ENCODE data around the gene FBXL16. TPM values are rescaled to one million over a fixed set of nuclear protein-coding genes. Genes with fewer than 3 reads are reported as not detected.

FBXL16 gene
- total and polyA plus RNA-seq, 2 of the 13 experiments (the other 11 are each of a cell fraction or from before 2014, with no cell fraction given), result 0.22 to 2.0 TPM

GRCh38 chr16:726438-727290, 21.1 kb upstream of the FBXL16 start, which contains the start of the genes CCDC78 and HAGHL (continued):
- peak; percentile 33; the same call in 1 of the 2 replicates for TF ChIP-seq ZNF800 (CRISPR knock-in tag; IDR thresholded peaks at IDR 0.05)
- TF ChIP-seq FOXC1 (CRISPR knock-in tag; IDR thresholded peaks at IDR 0.05; ENCODE audit: borderline replicate concordance), result no peak
- TF ChIP-seq ZNF160 (CRISPR knock-in tag; IDR thresholded peaks at IDR 0.05), result 0 out of 2 replicates have a peak, but pooled peaks have one; percentile 29
- TF ChIP-seq ZFP36 (IDR thresholded peaks at IDR 0.05; ENCODE audit: borderline replicate concordance, low read depth, low read length, partially characterized antibody), result peak; percentile 95
- TF ChIP-seq ZBTB33 (CRISPR knock-in tag; IDR thresholded peaks at IDR 0.05), result peak; percentile 49
- no peak for TF ChIP-seq THAP8 (CRISPR knock-in tag; IDR thresholded peaks at IDR 0.05; ENCODE audit: borderline replicate concordance)
- TF ChIP-seq POLR2A (IDR thresholded peaks at IDR 0.05; ENCODE audit: insufficient read depth in 1 of 2, low read depth in 2 of 2, low read length in 2 of 2), result 0 out of 4 replicates have a peak, but pooled peaks of 1 of the 2 experiments have one; percentile 3
- TF ChIP-seq ZBTB38 (CRISPR knock-in tag; IDR thresholded peaks at IDR 0.05), result 0 out of 2 replicates have a peak, but pooled peaks have one; percentile 21
- peak; percentile 14 for TF ChIP-seq SAP130 (CRISPR knock-in tag; IDR thresholded peaks at IDR 0.05; ENCODE audit: low read depth)
- TF ChIP-seq ZNF513 (CRISPR knock-in tag; conservative IDR thresholded peaks at IDR 0.05), result no peak
- no peak for TF ChIP-seq GMEB2 (CRISPR knock-in tag; IDR thresholded peaks at IDR 0.05; ENCODE audit: low read depth)
- TF ChIP-seq MAZ (IDR thresholded peaks at IDR 0.05; ENCODE audit: borderline replicate concordance, low read depth, low read length), result no peak; the same call in 1 of the 2 replicates
- peak; percentile 66; the same call in 1 of the 2 replicates for TF ChIP-seq MAZ (CRISPR knock-in tag; IDR thresholded peaks at IDR 0.05; ENCODE audit: low read depth)
- TF ChIP-seq ZNF777 (CRISPR knock-in tag; IDR thresholded peaks at IDR 0.05), result 0 out of 2 replicates have a peak, but pooled peaks have one; percentile 16
